ENCODE results near the gene SPACDR. TPM values are rescaled to one million over a fixed set of nuclear protein-coding genes. Genes with fewer than 3 reads are reported as not detected.
A peak's percentile ranks its signal among the peaks of the same experiment; 100 is the strongest.

Gene SPACDR
- total RNA-seq, 6 experiments from 2014 or later = 0.66 to 1.6 (median 1.0) TPM

GRCh38 chr7:100466653-100467605 is 2.9 kb upstream of the SPACDR start:
- no peak for TF ChIP-seq CTCF (IDR thresholded peaks at IDR 0.05)
- Mint-ChIP-seq H3K27ac (no peak overlapping the region), H3K9me3 (no peaks in the 10 kb centered on the region), H3K4me3 (no peak overlapping the region), H3K36me3 (ENCODE audit: low read depth) (peaks cover 17% of the 10 kb centered on the region; the same call in 1 of the 2 replicates), H3K27me3 (ENCODE audit: insufficient read depth) (peaks cover 1% of the 10 kb centered on the region; the same call in 1 of the 2 replicates), H3K4me1 (ENCODE audit: low read depth) (peaks cover 24% of the 10 kb centered on the region)
- DNase-seq = no peak

- Mint-ChIP-seq H3K4me3 (no peak overlapping the region), H3K4me1 (ENCODE audit: low read depth) (peaks cover 24% of the 10 kb centered on the region), H3K27me3 (ENCODE audit: insufficient read depth) (peaks cover 1% of the 10 kb centered on the region; the same call in 1 of the 2 replicates), H3K9me3 (no peaks in the 10 kb centered on the region), H3K36me3 (ENCODE audit: low read depth) (peaks cover 17% of the 10 kb centered on the region; the same call in 1 of the 2 replicates), H3K27ac (peak overlapping the region; percentile 33; the same call in 1 of the 2 replicates)
- DNase-seq = peak; percentile 45
- TF ChIP-seq CTCF (IDR thresholded peaks at IDR 0.05) = peak; percentile 75
Observed at GRCh38 chr7:100465702-100466311, 1.7 kb upstream of the SPACDR start.

- DNase-seq = no peak
- peaks cover 1% of the 10 kb centered on the region; the same call in 1 of the 2 replicates for H3K27me3 Mint-ChIP-seq (ENCODE audit: insufficient read depth)
Observed at GRCh38 chr7:100465299-100465698, 1.2 kb upstream of the SPACDR start.

GRCh38 chr7:100464791-100465190 is 731 bp upstream of the SPACDR start:
- H3K27ac Mint-ChIP-seq = peak overlapping the region; percentile 45; the same call in 1 of the 2 replicates
- TF ChIP-seq CTCF (IDR thresholded peaks at IDR 0.05) = no peak
- H3K36me3 Mint-ChIP-seq (ENCODE audit: low read depth) = peaks cover 17% of the 10 kb centered on the region; the same call in 1 of the 2 replicates
- no peak for DNase-seq
- peaks cover 24% of the 10 kb centered on the region for H3K4me1 Mint-ChIP-seq (ENCODE audit: low read depth)
- no peak overlapping the region for H3K4me3 Mint-ChIP-seq
- H3K9me3 Mint-ChIP-seq = no peaks in the 10 kb centered on the region
- H3K27me3 Mint-ChIP-seq (ENCODE audit: insufficient read depth) = peaks cover 1% of the 10 kb centered on the region; the same call in 1 of the 2 replicates

More at GRCh38 chr7:100465299-100465698, 1.2 kb upstream of the SPACDR start:
- Mint-ChIP-seq H3K9me3 (no peaks in the 10 kb centered on the region), H3K4me1 (ENCODE audit: low read depth) (peaks cover 24% of the 10 kb centered on the region), H3K27ac (peak overlapping the region; percentile 33; the same call in 1 of the 2 replicates), H3K36me3 (ENCODE audit: low read depth) (peaks cover 17% of the 10 kb centered on the region; the same call in 1 of the 2 replicates), H3K4me3 (no peak overlapping the region)
- no peak for TF ChIP-seq CTCF (IDR thresholded peaks at IDR 0.05)

- H3K4me3 Mint-ChIP-seq = no peak overlapping the region
Observed at GRCh38 chr7:100457033-100457432, 7.0 kb downstream of the SPACDR start.

More at GRCh38 chr7:100457033-100457432, 7.0 kb downstream of the SPACDR start:
- H3K27ac Mint-ChIP-seq = no peak overlapping the region
- H3K4me1 Mint-ChIP-seq (ENCODE audit: low read depth) = no peaks in the 10 kb centered on the region; the same call in 1 of the 2 replicates
- TF ChIP-seq CTCF (IDR thresholded peaks at IDR 0.05) = no peak
- DNase-seq = no peak
- H3K27me3 Mint-ChIP-seq (ENCODE audit: insufficient read depth) = no peaks in the 10 kb centered on the region; the same call in 1 of the 2 replicates
- H3K9me3 Mint-ChIP-seq = no peaks in the 10 kb centered on the region
- no peaks in the 10 kb centered on the region for H3K36me3 Mint-ChIP-seq (ENCODE audit: low read depth)
